ENCODE data around the gene REXO4. TPM values are rescaled to one million over a fixed set of nuclear protein-coding genes. Genes with fewer than 3 reads are reported as not detected.

The REXO4 gene
- total and polyA plus RNA-seq, 2 of the 8 experiments (the other 6 are each of a cell fraction or from before 2014, with no cell fraction given), result 19.1 to 38.3 TPM

- TF ChIP-seq CHD7 (IDR thresholded peaks at IDR 0.05; ENCODE audit: insufficient replicate concordance, low read length) (no peak), CEBPB (IDR thresholded peaks at IDR 0.05; ENCODE audit: low read depth, low read length) (no peak), SAP30 (IDR thresholded peaks at IDR 0.05; ENCODE audit: insufficient read depth, insufficient replicate concordance, low read length) (no peak), EP300 (IDR thresholded peaks at IDR 0.05; ENCODE audit: borderline replicate concordance in 1 of 2, low read depth in 2 of 2, low read length in 2 of 2) (no peak), ATF2 (IDR thresholded peaks at IDR 0.05; ENCODE audit: low read length) (no peak), EZH2 (IDR thresholded peaks at IDR 0.05; ENCODE audit: low read depth, low read length, severe bottlenecking) (no peak), ASH2L (IDR thresholded peaks at IDR 0.05; ENCODE audit: low read length) (no peak)
These were observed 40.0 kb downstream of the REXO4 start (continued) for GRCh38 chr9:133377721-133378216.

All from H1 (cell line).